Measurements from ENCODE around the gene BRD9.

The BRD9 gene

GRCh38 chr5:912280-913091, 19.9 kb upstream of the BRD9 start:
- TF ChIP-seq ZNF654 (tag by site-specific recombination; IDR thresholded peaks at IDR 0.05; ENCODE audit: low read depth): peak; percentile 9; the same call in 1 of the 2 replicates
- TF ChIP-seq ZNF623 (tag by site-specific recombination; IDR thresholded peaks at IDR 0.05): no peak
- 0 out of 2 replicates have a peak, but pooled peaks have one; percentile 72 for TF ChIP-seq ZNF658 (tag by site-specific recombination; IDR thresholded peaks at IDR 0.05)
- peak; percentile 47; the same call in 1 of the 2 replicates for TF ChIP-seq ZNF629 (tag by site-specific recombination; IDR thresholded peaks at IDR 0.05)
- peak; percentile 67; the same call in 1 of the 2 replicates for TF ChIP-seq ZNF169 (tag by site-specific recombination; IDR thresholded peaks at IDR 0.05)
- TF ChIP-seq, protein P1, sequence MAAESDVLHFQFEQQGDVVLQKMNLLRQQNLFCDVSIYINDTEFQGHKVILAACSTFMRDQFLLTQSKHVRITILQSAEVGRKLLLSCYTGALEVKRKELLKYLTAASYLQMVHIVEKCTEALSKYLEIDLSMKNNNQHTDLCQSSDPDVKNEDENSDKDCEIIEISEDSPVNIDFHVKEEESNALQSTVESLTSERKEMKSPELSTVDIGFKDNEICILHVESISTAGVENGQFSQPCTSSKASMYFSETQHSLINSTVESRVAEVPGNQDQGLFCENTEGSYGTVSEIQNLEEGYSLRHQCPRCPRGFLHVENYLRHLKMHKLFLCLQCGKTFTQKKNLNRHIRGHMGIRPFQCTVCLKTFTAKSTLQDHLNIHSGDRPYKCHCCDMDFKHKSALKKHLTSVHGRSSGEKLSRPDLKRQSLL (tag by site-specific recombination; IDR thresholded peaks at IDR 0.05): no peak
- TF ChIP-seq EGR2 (tag by site-specific recombination; IDR thresholded peaks at IDR 0.05; ENCODE audit: low read depth): no peak
- TF ChIP-seq MZF1 (tag by site-specific recombination; IDR thresholded peaks at IDR 0.05; ENCODE audit: borderline replicate concordance): peak; percentile 94; the same call in 1 of the 2 replicates
- TF ChIP-seq ZFP3 (tag by site-specific recombination; IDR thresholded peaks at IDR 0.05; ENCODE audit: low read depth): no peak
- no peak for TF ChIP-seq KLF16 (tag by site-specific recombination; IDR thresholded peaks at IDR 0.05)
- no peak for TF ChIP-seq ZEB2 (tag by site-specific recombination; IDR thresholded peaks at IDR 0.05)
- TF ChIP-seq PBX3 (CRISPR knock-in tag; IDR thresholded peaks at IDR 0.05): peak; percentile 47; the same call in 1 of the 2 replicates
- TF ChIP-seq RBAK (tag by site-specific recombination; IDR thresholded peaks at IDR 0.05): no peak
- no peak for TF ChIP-seq ZNF529 (tag by site-specific recombination; IDR thresholded peaks at IDR 0.05; ENCODE audit: insufficient replicate concordance)
- no peak for TF ChIP-seq ZNF398 (tag by site-specific recombination; IDR thresholded peaks at IDR 0.05)
- TF ChIP-seq ZIC2 (tag by site-specific recombination; IDR thresholded peaks at IDR 0.05): peak; percentile 15; the same call in 1 of the 2 replicates
- TF ChIP-seq ATF2 (tag by site-specific recombination; IDR thresholded peaks at IDR 0.05; ENCODE audit: low read depth): 0 out of 2 replicates have a peak, but pooled peaks have one; percentile 12
- TF ChIP-seq KLF1 (tag by site-specific recombination; IDR thresholded peaks at IDR 0.05): 0 out of 2 replicates have a peak, but pooled peaks have one; percentile 17
- no peak for TF ChIP-seq ZNF48 (tag by site-specific recombination; IDR thresholded peaks at IDR 0.05)
- TF ChIP-seq ZNF561 (tag by site-specific recombination; IDR thresholded peaks at IDR 0.05; ENCODE audit: borderline replicate concordance): no peak
- TF ChIP-seq ZBTB21 (tag by site-specific recombination; IDR thresholded peaks at IDR 0.05): peak; percentile 70
- H3K4me3 ChIP-seq (ENCODE audit: low read depth, low read length): no peak overlapping the region
- peaks cover 51 to 96% of the 10 kb centered on the region in 2 experiments for H3K36me3 ChIP-seq (ENCODE audit: control insufficient read depth in 2 of 2, insufficient read depth in 1 of 2, low read length in 2 of 2)
- no peaks in the 10 kb centered on the region for H3K4me1 ChIP-seq (ENCODE audit: control insufficient read depth, insufficient read depth, low read length)
- ChIA-PET CTCF (interaction anchor here (0.5 to 1.5 kb wide), 8 partner anchors 11 to 767 kb away, joined by 3 to 6 read pairs (median 4); no protein-coding TSS in a partner anchor), POLR2A (interaction anchor here (0.5 to 0.9 kb wide), 2 partner anchors 19 to 416 kb away, joined by 3 read pairs; partner anchors contain the start of gene TRIP13)
- no peaks in the 10 kb centered on the region for H3K9me3 ChIP-seq (ENCODE audit: control insufficient read depth, insufficient read depth, low read depth, low read length)
- no peak overlapping the region for H3K27ac ChIP-seq (ENCODE audit: extremely low read depth, low read depth, low read length)
